Lung (tissue), 12 donors: ENCODE measurements around the gene ZNF821. TPM values are rescaled to one million over a fixed set of nuclear protein-coding genes. Genes with fewer than 3 reads are reported as not detected.
"Not testable (repeated sequence)": the region's sequence is repeated elsewhere in the genome, so short reads cannot be mapped to it uniquely, and the experiment has no call there.

Source experiments
- ATAC-seq: fragments of 200-7000 bp; cut with Tn5 transposase; one replicate; pipeline ENCODE4 v1.9.1; 2020; ENCODE audit warnings: moderate number of reproducible peaks; ENCODE audit not compliant: insufficient read depth, low FRiP score
- DNase-seq, 3 donors: peaks; one replicate each; pipeline ENCODE4 v3.0.0-alpha.2; 2013 to 2017
- H3K27ac ChIP-seq, 2 donors: one replicate each; pipeline ENCODE4 v1.5.1; 2013; ENCODE audit warnings: mild to moderate bottlenecking in 2 of 2, moderate library complexity in 2 of 2, control low read depth in 1 of 2, inconsistent platforms in 1 of 2, low read depth in 1 of 2, low read length in 1 of 2
- H3K27me3 ChIP-seq, 3 donors: one replicate each; pipeline ENCODE4 v1.5.1; 2013; ENCODE audit warnings: low read length in 2 of 3; ENCODE audit not compliant: control insufficient read depth in 3 of 3, insufficient read depth in 3 of 3
- H3K36me3 ChIP-seq, 4 donors: one replicate each; pipeline ENCODE4 v1.5.1; 2013; ENCODE audit warnings: low read length in 4 of 4, mild to moderate bottlenecking in 1 of 4, moderate library complexity in 1 of 4; ENCODE audit not compliant: control insufficient read depth in 4 of 4, insufficient read depth in 4 of 4
- H3K4me1 ChIP-seq, 5 donors: one replicate each; pipeline ENCODE4 v1.5.1; 2013; ENCODE audit warnings: low read length in 5 of 5, mild to moderate bottlenecking in 2 of 5, moderate library complexity in 1 of 5; ENCODE audit not compliant: control insufficient read depth in 5 of 5, insufficient read depth in 5 of 5
- H3K4me3 ChIP-seq: one replicate; pipeline ENCODE4 v1.5.1; 2013; ENCODE audit warnings: mild to moderate bottlenecking, control low read depth, moderate library complexity
- H3K9ac ChIP-seq, 2 donors: one replicate each; pipeline ENCODE4 v1.5.1; 2013; ENCODE audit warnings: low read length in 2 of 2, control low read depth in 1 of 2; ENCODE audit not compliant: insufficient read depth in 1 of 2
- H3K9me3 ChIP-seq, 4 donors: one replicate each; pipeline ENCODE4 v1.5.1; 2013; ENCODE audit warnings: low read length in 3 of 4, mild to moderate bottlenecking in 1 of 4, moderate library complexity in 1 of 4; ENCODE audit not compliant: control insufficient read depth in 4 of 4, insufficient read depth in 3 of 4
- CTCF ChIP-seq: IDR thresholded peaks from 2 replicates; pipeline ENCODE4 v1.5.1; 2012; ENCODE audit warnings: mild to moderate bottlenecking; ENCODE audit errors: control extremely low read depth, extremely low read depth
- WGBS, 2 donors: extraction: QIAGEN DNeasy Blood & Tissue Kit; methylation state at CpG; one replicate each; pipeline ENCODE4 v1.1.7; 2013; 5-methylcytosine and 5-hydroxymethylcytosine counted together
- polyA plus RNA-seq, 2 donors: library from polyadenylated mRNA; stranded (reverse); fragments of 200-250 nt; gene quantifications; one replicate each; pipeline ENCODE4 v1.2.1, GENCODE V29; 2013
- total RNA-seq, 2 donors: library from RNA; depleted of rRNA in 1 of 2; stranded (reverse); fragments of >200 nt in 1 of 2; gene quantifications; one replicate each; pipeline ENCODE4 v1.2.1, GENCODE V29; 2014 to 2021
- donor health status: control.
- donor health status: control.
- donor health status: Bipolar disorder and iron deficiency.
- donor health status: healthy.
- donor health status: DM: yes; HTN: yes; CAD: no.

ZNF821 gene
- total and polyA plus RNA-seq, 4 donors, result 3.7 to 9.8 (median 6.7) TPM

GRCh38 chr16:71826533-71827017 lies 57.4 kb downstream of the ZNF821 start:
- H3K4me1 ChIP-seq, result no peaks in the 10 kb centered on the region
- no peak for TF ChIP-seq CTCF
- DNase-seq (no peak), ATAC-seq (no peak)
- 56 to 81% methylated on average over 5 of the region's 5 CpGs for WGBS, 2 donors
- no peaks in the 10 kb centered on the region for H3K36me3 ChIP-seq
- H3K4me3 ChIP-seq, result no peak overlapping the region
- no peak overlapping the region for H3K27ac ChIP-seq
- no peaks in the 10 kb centered on the region for H3K27me3 ChIP-seq
- H3K9ac ChIP-seq, result no peak overlapping the region
- no peaks in the 10 kb centered on the region for H3K9me3 ChIP-seq

GRCh38 chr16:71817155-71817500 lies 66.9 kb downstream of the ZNF821 start:
- ATAC-seq, H3K27me3 ChIP-seq, H3K4me3 ChIP-seq, H3K36me3 ChIP-seq, DNase-seq, H3K9ac ChIP-seq, H3K4me1 ChIP-seq, H3K9me3 ChIP-seq: not testable (repeated sequence)
- H3K27ac ChIP-seq, result peak overlapping the region in 1 of 2 donors; percentile 40
- 89 to 91% methylated on average over 10 of the region's 10 CpGs for WGBS, 2 donors

GRCh38 chr16:71811261-71811803 lies 72.7 kb downstream of the ZNF821 start:
- Histone ChIP-seq H3K9ac (no peak overlapping the region), H3K4me3 (no peak overlapping the region), H3K27me3 (no peaks in the 10 kb centered on the region), H3K27ac (no peak overlapping the region), H3K9me3 (no peaks in the 10 kb centered on the region), H3K36me3 (peaks cover 0 to 7% (median 0%) of the 10 kb centered on the region in 4 donors), H3K4me1 (peaks cover 0 to 15% (median 5%) of the 10 kb centered on the region in 5 donors)
- TF ChIP-seq CTCF, result no peak
- ATAC-seq, result no peak
- DNase-seq, result peak in 2 of 3 donors; percentile 13 to 26
- WGBS, 2 donors, result 46 to 77% methylated on average over 5 of the region's 5 CpGs

GRCh38 chr16:71810155-71810530 lies 73.8 kb downstream of the ZNF821 start:
- H3K36me3 ChIP-seq, H3K9ac ChIP-seq, H3K9me3 ChIP-seq, ATAC-seq, DNase-seq, H3K27me3 ChIP-seq, H3K4me3 ChIP-seq: not testable (repeated sequence)
- WGBS, 2 donors, result 66 to 74% methylated on average over 11 of the region's 11 CpGs
- H3K27ac ChIP-seq, result peak overlapping the region in 1 of 2 donors; percentile 94
- H3K4me1 ChIP-seq, result peaks cover 0 to 16% (median 6%) of the 10 kb centered on the region in 5 donors

Other genes starting within 250 kb of the ZNF821 start
- gene PHLPP2, start 159.5 kb downstream of the ZNF821 start, total RNA-seq, result 1 to 10 TPM; 5.3 to 6.5 TPM
- 1 to 10 TPM; 1.3 to 1.8 TPM for gene PHLPP2, start 159.5 kb downstream of the ZNF821 start, polyA plus RNA-seq
- gene AP1G1, start 75.3 kb downstream of the ZNF821 start, total RNA-seq, result 100 to 1,000 TPM; 100 to 136 TPM
- gene AP1G1, start 75.3 kb downstream of the ZNF821 start, polyA plus RNA-seq, result 10 to 100 TPM; 14.7 to 28.9 TPM
- 10 to 100 TPM; 25.1 to 25.7 TPM for gene ATXN1L, start 38.2 kb downstream of the ZNF821 start, total RNA-seq
- gene ATXN1L, start 38.2 kb downstream of the ZNF821 start, polyA plus RNA-seq, result 10 to 100 TPM in 1 of 2 donors, 1 to 10 TPM in 1; 7.3 to 12.0 TPM
- gene IST1, start 11.3 kb upstream of the ZNF821 start, total RNA-seq, result 100 to 1,000 TPM; 150 to 236 TPM
- 100 to 1,000 TPM in 1 of 2 donors, 10 to 100 TPM in 1; 77.4 to 143 TPM for gene IST1, start 11.3 kb upstream of the ZNF821 start, polyA plus RNA-seq
- under 1 TPM; 0.28 to 0.46 TPM for gene PKD1L3, start 116.2 kb upstream of the ZNF821 start, total RNA-seq
- under 1 TPM; 0.04 to 0.05 TPM for gene PKD1L3, start 116.2 kb upstream of the ZNF821 start, polyA plus RNA-seq
- 10 to 100 TPM in 1 of 2 donors, 1 to 10 TPM in 1; 8.5 to 14.0 TPM for gene DHODH, start 124.6 kb upstream of the ZNF821 start, total RNA-seq
- gene DHODH, start 124.6 kb upstream of the ZNF821 start, polyA plus RNA-seq, result 10 to 100 TPM in 1 of 2 donors, 1 to 10 TPM in 1; 8.4 to 11.8 TPM
- gene HP, start 170.3 kb upstream of the ZNF821 start, total RNA-seq, result 100 to 1,000 TPM in 1 of 2 donors, 1 to 10 TPM in 1; 8.0 to 450 TPM
- 1,000 to 10,000 TPM in 1 of 2 donors, 100 to 1,000 TPM in 1; 673 to 1,570 TPM for gene HP, start 170.3 kb upstream of the ZNF821 start, polyA plus RNA-seq
- under 1 TPM in 1 of 2 donors, not detected in 1; 0.49 TPM for gene HPR, start 179.0 kb upstream of the ZNF821 start, total RNA-seq
- 1 to 10 TPM; 1.9 to 2.4 TPM for gene HPR, start 179.0 kb upstream of the ZNF821 start, polyA plus RNA-seq
- gene TXNL4B, start 209.4 kb upstream of the ZNF821 start, total RNA-seq, result 10 to 100 TPM; 14.2 to 17.7 TPM
- gene TXNL4B, start 209.4 kb upstream of the ZNF821 start, polyA plus RNA-seq, result 10 to 100 TPM in 1 of 2 donors, 1 to 10 TPM in 1; 5.4 to 11.2 TPM
- gene DHX38, start 209.7 kb upstream of the ZNF821 start, total RNA-seq, result 10 to 100 TPM; 39.6 to 62.3 TPM
- 10 to 100 TPM; 45.2 to 45.9 TPM for gene DHX38, start 209.7 kb upstream of the ZNF821 start, polyA plus RNA-seq